K562 (cell line): ENCODE results near the gene TRIM49C.
"Not testable (repeated sequence)": the region's sequence is repeated elsewhere in the genome, so short reads cannot be mapped to it uniquely, and the experiment has no call there.

Experiments used
- ELF1 ChIP-seq: fragments of 200-800 bp; sonication (Bioruptor generic); IDR thresholded peaks from 2 replicates; pipeline ENCODE4 v1.6.1; 2016; ENCODE audit warnings: missing genetic modification characterization, missing compliant biosample characterization
- GATA2 ChIP-seq: sonication (generic); formaldehyde crosslinking; IDR thresholded peaks from 2 replicates; pipeline ENCODE4 v1.4.0; 2020; ENCODE audit warnings: mild to moderate bottlenecking, missing genetic modification reagents
- MTF1 ChIP-seq: fragments of 250-450 bp; sonication (Bioruptor Pico); IDR thresholded peaks from 2 replicates; pipeline ENCODE4 v1.9.0; 2021; ENCODE audit warnings: moderate library complexity, mild to moderate bottlenecking, inconsistent platforms, borderline replicate concordance
- MXI1 ChIP-seq: IDR thresholded peaks from 2 replicates; pipeline ENCODE4 v1.6.1; 2011; ENCODE audit warnings: low read depth, mild to moderate bottlenecking, improper control_type of control experiment, low read length
- POLR2A ChIP-seq: fragments of 450-650 bp; conservative IDR thresholded peaks from 2 replicates; pipeline ENCODE4 v1.6.1; 2016
- RFX5 ChIP-seq: IDR thresholded peaks from 2 replicates; pipeline ENCODE4 v1.6.1; 2011; ENCODE audit warnings: low read depth, mild to moderate bottlenecking, improper control_type of control experiment, low read length
- ZNF146 ChIP-seq: IDR thresholded peaks from one replicate; pipeline ENCODE4 v1.6.1; 2018; ENCODE audit warnings: missing compliant biosample characterization; ENCODE audit not compliant: unreplicated experiment
- TF ChIP-seq, protein P1 (sequence below), 3 experiments: IDR thresholded peaks in 2 of 3; conservative IDR thresholded peaks in 1 of 3; 2 replicates each; pipeline ENCODE4 v1.5.1; 2011 to 2012; ENCODE audit warnings: low read length in 3 of 3, mild to moderate bottlenecking in 3 of 3, control low read depth in 2 of 3, improper control_type of control experiment in 1 of 3, inconsistent platforms in 1 of 3, low read depth in 1 of 3, mixed read lengths in 1 of 3, moderate library complexity in 1 of 3; ENCODE audit not compliant: insufficient read depth in 2 of 3
- TF ChIP-seq, protein P2 (sequence below): fragments of 450-650 bp; formaldehyde crosslinking; IDR thresholded peaks from 2 replicates; pipeline ENCODE4 v1.4.0; 2022; ENCODE audit warnings: mild to moderate bottlenecking, moderate library complexity
- TF ChIP-seq, protein P3 (sequence below): fragments of 200-600 bp; sonication (generic); IDR thresholded peaks from one replicate; pipeline ENCODE4 v1.6.1; 2012; ENCODE audit warnings: mild to moderate bottlenecking, low read depth, low read length, inconsistent platforms

DNA sequence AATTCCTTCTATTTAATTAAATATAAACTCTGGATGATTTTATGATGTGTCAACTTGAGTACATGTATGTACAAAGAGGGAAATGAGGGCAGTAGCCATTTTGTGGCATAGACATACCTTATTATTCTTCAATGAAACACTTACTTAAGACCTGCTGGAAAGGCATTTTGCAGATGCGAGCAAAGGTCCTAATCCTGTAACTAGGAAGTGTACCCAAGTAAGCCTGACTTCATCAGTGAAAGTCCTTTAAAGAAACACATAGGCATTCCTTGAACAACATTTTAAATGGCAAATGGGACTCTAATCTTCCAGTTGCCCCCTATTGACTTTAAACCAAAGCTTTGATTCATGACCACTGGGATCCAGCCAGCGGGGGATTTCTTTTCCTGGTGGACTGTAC, at the start of gene TRIM49C:
- not testable (repeated sequence) for TF ChIP-seq POLR2A; MXI1; RFX5; GATA2 (CRISPR knock-in tag); MTF1; ELF1; ZNF146
- TF ChIP-seq, protein P1, sequence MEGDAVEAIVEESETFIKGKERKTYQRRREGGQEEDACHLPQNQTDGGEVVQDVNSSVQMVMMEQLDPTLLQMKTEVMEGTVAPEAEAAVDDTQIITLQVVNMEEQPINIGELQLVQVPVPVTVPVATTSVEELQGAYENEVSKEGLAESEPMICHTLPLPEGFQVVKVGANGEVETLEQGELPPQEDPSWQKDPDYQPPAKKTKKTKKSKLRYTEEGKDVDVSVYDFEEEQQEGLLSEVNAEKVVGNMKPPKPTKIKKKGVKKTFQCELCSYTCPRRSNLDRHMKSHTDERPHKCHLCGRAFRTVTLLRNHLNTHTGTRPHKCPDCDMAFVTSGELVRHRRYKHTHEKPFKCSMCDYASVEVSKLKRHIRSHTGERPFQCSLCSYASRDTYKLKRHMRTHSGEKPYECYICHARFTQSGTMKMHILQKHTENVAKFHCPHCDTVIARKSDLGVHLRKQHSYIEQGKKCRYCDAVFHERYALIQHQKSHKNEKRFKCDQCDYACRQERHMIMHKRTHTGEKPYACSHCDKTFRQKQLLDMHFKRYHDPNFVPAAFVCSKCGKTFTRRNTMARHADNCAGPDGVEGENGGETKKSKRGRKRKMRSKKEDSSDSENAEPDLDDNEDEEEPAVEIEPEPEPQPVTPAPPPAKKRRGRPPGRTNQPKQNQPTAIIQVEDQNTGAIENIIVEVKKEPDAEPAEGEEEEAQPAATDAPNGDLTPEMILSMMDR (IDR thresholded peaks at IDR 0.05 in 2 of 3, conservative IDR thresholded peaks at IDR 0.05 in 1 of 3; ENCODE audit: insufficient read depth in 2 of 3, low read depth in 1 of 3, low read length in 3 of 3), result not testable (repeated sequence)
- TF ChIP-seq, protein P2, sequence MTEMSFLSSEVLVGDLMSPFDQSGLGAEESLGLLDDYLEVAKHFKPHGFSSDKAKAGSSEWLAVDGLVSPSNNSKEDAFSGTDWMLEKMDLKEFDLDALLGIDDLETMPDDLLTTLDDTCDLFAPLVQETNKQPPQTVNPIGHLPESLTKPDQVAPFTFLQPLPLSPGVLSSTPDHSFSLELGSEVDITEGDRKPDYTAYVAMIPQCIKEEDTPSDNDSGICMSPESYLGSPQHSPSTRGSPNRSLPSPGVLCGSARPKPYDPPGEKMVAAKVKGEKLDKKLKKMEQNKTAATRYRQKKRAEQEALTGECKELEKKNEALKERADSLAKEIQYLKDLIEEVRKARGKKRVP, result not testable (repeated sequence)
- TF ChIP-seq, protein P3, sequence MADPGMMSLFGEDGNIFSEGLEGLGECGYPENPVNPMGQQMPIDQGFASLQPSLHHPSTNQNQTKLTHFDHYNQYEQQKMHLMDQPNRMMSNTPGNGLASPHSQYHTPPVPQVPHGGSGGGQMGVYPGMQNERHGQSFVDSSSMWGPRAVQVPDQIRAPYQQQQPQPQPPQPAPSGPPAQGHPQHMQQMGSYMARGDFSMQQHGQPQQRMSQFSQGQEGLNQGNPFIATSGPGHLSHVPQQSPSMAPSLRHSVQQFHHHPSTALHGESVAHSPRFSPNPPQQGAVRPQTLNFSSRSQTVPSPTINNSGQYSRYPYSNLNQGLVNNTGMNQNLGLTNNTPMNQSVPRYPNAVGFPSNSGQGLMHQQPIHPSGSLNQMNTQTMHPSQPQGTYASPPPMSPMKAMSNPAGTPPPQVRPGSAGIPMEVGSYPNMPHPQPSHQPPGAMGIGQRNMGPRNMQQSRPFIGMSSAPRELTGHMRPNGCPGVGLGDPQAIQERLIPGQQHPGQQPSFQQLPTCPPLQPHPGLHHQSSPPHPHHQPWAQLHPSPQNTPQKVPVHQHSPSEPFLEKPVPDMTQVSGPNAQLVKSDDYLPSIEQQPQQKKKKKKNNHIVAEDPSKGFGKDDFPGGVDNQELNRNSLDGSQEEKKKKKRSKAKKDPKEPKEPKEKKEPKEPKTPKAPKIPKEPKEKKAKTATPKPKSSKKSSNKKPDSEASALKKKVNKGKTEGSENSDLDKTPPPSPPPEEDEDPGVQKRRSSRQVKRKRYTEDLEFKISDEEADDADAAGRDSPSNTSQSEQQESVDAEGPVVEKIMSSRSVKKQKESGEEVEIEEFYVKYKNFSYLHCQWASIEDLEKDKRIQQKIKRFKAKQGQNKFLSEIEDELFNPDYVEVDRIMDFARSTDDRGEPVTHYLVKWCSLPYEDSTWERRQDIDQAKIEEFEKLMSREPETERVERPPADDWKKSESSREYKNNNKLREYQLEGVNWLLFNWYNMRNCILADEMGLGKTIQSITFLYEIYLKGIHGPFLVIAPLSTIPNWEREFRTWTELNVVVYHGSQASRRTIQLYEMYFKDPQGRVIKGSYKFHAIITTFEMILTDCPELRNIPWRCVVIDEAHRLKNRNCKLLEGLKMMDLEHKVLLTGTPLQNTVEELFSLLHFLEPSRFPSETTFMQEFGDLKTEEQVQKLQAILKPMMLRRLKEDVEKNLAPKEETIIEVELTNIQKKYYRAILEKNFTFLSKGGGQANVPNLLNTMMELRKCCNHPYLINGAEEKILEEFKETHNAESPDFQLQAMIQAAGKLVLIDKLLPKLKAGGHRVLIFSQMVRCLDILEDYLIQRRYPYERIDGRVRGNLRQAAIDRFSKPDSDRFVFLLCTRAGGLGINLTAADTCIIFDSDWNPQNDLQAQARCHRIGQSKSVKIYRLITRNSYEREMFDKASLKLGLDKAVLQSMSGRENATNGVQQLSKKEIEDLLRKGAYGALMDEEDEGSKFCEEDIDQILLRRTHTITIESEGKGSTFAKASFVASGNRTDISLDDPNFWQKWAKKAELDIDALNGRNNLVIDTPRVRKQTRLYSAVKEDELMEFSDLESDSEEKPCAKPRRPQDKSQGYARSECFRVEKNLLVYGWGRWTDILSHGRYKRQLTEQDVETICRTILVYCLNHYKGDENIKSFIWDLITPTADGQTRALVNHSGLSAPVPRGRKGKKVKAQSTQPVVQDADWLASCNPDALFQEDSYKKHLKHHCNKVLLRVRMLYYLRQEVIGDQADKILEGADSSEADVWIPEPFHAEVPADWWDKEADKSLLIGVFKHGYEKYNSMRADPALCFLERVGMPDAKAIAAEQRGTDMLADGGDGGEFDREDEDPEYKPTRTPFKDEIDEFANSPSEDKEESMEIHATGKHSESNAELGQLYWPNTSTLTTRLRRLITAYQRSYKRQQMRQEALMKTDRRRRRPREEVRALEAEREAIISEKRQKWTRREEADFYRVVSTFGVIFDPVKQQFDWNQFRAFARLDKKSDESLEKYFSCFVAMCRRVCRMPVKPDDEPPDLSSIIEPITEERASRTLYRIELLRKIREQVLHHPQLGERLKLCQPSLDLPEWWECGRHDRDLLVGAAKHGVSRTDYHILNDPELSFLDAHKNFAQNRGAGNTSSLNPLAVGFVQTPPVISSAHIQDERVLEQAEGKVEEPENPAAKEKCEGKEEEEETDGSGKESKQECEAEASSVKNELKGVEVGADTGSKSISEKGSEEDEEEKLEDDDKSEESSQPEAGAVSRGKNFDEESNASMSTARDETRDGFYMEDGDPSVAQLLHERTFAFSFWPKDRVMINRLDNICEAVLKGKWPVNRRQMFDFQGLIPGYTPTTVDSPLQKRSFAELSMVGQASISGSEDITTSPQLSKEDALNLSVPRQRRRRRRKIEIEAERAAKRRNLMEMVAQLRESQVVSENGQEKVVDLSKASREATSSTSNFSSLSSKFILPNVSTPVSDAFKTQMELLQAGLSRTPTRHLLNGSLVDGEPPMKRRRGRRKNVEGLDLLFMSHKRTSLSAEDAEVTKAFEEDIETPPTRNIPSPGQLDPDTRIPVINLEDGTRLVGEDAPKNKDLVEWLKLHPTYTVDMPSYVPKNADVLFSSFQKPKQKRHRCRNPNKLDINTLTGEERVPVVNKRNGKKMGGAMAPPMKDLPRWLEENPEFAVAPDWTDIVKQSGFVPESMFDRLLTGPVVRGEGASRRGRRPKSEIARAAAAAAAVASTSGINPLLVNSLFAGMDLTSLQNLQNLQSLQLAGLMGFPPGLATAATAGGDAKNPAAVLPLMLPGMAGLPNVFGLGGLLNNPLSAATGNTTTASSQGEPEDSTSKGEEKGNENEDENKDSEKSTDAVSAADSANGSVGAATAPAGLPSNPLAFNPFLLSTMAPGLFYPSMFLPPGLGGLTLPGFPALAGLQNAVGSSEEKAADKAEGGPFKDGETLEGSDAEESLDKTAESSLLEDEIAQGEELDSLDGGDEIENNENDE, result not testable (repeated sequence)
